Non-pigmented ciliary epithelial cell (primary cell): ENCODE measurements around the gene PLCB1.
A peak's percentile ranks its signal among the peaks of the same experiment; 100 is the strongest.

Experiments
- DNase-seq: peaks from one replicate; pipeline ENCODE4 v3.0.0-alpha.2; 2010; ENCODE audit warnings: low read depth

PLCB1 gene

DNA sequence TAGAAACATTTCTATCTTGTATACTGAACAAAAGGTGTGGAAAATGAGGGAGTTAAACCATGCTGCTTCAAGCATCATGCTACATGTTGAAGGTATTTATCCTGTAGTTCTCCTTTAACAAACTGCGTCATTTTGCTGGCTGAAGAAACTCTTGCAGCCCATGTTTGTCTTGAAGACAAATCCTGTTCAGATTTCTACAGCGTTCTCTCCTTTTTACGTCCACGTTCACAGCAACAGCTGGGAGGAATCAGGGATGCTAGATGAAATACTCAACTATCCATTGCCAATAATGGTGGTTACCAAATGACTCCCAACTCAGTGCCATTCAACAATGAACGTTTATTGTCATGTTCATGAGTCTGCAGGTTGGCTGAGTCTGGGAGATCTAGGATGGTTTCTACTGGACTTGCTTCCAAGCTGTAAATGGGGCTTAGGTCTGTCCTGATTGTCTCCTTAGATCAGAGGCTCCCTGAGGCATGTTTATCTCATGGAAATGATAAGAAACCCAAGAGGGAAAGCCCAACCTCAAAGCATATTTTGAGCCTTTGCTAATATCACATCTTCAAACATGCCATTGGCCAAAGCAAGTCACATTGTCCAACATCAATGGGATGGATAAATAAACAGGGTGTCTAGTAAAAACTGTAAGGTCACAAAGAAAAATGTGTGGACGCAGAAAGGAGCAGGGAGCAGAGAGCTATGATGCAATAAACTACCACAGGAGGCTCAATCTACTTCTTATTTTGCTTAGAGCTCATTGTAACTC lies 2.7 kb upstream of the PLCB1 start:
- no peak for DNase-seq

DNA sequence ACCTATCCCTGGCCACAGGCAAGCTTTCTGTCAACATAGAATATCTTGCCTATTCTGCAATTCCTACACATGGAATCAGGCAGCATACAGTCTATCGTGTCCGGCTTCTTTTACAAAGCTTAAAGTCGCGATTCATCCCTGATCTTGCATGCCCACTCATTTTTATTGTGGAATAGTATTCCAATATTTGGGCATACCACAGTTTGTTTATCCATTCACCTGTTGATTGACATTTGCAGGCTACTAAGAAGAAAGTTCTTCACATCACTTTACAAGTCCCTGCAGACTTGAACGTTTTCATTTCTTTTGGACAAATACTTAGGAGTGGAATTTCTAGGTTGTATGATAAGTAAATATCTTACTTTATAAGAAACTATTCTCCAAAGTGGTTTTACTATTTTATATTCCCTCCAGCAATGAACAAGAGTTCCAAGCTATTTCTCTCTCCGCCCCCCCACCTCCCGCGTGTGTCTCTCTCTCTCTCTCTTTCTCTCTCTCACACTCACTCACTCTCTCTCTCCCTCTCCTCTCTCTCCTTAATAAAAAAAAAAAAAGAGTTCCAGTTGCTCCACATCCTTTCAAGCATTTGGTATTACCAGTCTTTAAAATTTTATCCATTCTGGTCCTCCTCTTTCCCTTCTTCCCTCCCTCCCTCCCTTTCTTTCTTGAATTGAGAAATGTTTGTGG lies 1.1 kb upstream of the PLCB1 start:
- no peak for DNase-seq

DNA sequence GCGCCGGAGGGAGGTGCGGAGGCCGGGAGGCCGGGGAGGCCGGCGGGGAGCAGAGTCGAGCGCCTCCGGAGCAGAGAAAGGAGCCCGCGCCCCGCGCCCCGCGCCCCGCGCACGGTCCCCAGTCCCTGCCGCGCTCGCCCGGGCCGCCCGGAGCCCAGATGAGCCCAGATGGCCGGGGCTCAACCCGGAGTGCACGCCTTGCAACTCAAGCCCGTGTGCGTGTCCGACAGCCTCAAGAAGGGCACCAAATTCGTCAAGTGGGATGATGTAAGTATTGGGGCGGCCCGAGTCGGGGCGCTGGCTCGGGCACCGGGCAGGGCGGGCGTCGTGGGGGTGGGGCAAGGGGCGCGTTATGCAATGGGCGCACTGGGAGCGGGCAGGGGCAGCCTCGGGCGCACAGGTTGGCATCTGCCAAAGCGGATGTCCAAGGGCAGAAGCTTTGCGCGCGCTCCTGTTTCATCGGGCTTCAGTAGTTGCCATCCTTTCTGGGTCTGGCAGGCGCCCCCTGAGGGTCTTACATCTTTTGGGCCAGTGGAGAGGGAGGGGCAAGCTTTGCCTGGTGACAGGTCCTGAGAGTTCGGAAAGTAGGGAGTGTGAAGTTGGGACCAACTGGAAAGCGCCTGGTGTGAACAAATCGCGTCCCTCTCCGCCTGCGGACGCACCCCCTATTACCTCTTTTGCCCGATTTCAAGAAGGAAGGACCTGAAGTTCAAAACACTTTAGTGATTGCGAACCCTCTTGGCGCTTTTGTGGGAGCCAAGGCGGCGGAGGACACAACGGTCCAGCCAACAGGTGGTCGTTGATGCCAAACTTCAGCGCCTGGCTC lies 631 bp downstream of the PLCB1 start:
- no peak for DNase-seq

DNA sequence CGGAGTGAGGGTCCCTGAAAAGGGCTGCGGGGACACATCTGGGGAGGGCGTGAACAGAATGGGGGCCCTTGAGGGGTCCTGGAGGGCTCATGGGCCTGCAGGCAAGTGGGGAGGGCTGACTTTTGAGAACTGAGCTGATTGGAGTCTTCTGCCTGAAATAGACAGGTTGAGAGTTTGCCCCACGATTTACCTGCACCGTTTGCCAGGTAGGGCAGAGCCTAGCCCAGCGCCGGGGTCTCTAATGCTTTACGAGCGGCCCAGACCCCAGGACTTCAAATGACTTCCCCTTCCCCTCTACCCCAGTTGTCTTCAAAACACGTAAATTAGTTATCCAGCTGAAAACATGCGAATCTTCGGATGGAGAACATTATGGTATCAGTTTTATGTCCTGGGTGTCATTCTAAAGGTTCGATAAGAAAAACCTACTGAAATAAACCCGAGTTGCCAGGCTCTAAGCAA lies 1.3 kb downstream of the PLCB1 start:
- no peak for DNase-seq

DNA sequence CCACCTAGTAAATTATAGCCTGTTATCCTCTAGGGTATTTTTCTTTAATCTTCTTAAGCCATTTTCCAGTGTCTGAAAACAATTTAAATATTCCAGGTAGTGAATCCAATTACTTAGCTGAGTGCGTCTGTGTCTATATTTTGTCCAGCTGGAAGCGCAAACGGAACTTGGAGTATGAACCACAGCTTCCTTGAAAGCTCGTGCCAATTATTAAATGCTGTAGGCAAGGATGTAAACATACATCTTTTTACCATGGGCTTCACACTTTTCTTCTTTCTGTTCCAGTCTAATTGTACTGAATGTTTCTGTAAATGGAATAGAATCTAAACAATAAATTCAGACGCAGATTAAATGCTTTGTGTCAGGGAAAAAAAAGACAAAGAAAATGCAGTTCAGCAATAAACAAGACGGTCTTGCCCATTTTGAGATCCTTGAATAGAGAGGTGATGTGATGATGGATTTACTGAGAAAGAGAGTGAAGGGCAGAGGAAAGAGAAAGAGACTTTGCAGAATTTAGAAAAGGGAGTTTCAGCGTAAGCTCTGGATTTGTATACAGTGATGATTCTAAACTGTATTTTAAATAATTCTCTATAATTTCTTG lies 1.9 kb downstream of the PLCB1 start:
- no peak for DNase-seq

DNA sequence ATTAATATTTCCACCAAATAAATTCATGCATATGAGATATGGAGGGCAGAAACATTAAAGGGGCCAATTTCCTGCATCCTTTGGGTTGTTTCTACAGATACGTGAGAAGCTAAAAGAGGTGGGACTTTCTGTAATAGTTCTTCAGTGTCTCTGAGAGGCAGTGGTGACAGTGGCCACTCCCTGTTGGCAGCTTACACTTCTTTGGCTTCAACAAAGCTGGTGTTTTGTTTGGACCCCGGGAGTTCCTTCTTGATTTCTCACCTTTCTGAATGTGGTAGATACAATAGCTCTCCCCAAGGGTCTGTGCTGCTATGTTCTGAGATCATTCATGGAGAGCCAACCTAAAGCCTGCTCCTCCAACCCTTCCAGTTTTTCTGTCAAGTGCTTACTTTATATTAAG lies 7.8 kb downstream of the PLCB1 start:
- DNase-seq = no peak

DNA sequence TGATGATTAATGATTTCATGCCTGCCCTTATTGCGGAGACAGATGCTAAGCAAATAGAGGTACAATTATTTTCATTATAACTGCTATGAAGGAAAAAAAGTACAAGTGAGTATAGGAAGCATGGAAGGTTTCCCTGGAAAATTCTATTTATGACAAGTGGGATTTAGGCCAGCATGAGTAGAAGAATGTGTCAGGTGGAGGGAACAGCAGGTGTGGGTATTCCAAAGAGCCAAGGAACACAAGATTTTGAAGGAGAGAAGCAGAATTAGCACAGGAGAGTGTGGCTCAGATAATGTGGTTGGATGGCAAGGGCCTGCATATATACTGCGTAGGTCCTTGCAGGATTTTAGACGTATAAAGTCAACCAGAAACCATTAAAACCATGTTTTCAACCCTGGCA lies 11.4 kb downstream of the PLCB1 start:
- no peak for DNase-seq

DNA sequence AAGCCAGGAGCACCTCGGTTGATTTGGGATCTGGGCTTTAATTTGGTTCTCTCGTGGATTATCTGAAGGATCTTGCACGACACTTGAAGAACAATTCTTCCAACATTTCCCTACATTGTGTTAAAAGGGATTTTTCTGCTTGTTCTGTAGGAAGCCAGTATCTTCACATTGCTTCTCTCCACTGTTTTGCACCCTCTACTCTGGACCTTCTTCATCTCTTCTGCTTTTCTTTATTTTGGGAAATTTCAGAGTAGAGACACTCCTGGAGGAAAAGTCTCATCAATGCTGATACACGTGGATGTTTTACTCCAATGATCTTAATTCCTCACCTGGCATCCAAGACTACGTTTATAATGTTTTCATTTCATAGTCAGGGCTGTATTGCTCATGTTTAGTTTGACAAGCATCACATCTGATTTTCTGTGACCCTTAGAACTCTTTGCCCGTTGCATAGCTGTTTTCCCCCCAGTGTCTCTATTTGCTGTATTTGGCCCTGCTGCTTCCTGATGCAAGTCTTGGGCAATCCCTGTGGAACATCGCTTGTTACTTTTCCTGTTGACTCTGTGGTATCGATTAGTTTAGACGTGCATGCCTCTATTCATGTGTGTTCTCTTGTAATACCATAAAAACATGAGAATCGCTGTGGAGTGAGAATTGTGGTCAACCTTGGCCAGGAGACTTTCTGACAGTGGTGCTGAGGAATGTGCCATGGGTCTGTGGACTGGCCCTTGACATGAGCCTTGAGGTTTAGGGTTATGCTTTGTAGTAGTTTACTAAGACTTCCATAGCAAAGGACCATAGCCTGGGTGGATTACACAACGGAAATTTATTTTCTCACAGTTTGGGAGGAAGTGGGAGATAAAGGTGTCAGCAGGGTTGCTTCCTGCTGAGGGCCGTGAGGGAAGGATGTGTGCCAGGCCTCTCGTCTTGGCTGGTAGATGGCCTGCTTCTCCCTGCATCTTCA lies 12.5 kb downstream of the PLCB1 start:
- DNase-seq = peak; percentile 50

DNA sequence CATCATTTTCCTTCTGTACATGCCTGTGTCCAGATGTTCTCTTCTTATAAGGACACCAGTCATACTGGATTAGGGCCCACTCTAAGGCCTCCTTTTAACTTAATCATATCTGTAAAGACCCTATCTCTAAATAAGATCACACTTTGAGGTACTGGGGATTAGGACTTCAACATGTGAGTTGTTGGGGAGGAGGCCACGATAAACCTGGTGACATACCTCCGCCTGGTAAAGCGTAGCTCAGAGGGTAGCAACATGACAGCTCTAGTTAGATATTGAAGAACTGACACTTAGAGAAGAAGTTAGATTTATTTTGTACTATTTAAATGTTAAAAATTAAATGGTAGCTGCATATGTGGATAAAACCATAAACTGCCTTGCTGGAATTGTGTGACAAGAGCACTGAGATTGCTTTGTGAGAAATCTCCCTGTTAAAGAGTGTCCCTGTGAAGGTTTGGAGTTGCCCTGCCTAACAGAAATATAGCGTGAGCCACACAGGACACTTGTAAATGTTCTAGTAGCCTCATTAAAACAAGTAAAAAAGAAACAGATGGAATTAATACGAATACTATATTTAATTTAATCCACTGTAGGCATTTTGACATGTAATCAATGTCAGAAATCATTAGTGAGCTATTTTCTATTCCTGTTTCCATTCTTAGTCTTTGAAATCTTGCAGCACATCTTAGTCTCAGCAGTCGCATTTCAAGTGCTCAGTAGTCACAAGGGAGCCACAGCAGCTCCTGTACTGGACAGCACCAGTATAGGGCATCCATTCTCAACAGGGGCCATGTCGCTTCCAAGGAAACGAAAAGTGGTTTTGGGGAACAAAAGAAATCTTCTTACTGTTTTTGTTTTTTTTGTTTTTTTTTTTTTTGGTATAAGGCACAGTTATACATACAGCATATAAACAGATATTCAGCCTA lies 13.4 kb downstream of the PLCB1 start:
- DNase-seq = no peak

DNA sequence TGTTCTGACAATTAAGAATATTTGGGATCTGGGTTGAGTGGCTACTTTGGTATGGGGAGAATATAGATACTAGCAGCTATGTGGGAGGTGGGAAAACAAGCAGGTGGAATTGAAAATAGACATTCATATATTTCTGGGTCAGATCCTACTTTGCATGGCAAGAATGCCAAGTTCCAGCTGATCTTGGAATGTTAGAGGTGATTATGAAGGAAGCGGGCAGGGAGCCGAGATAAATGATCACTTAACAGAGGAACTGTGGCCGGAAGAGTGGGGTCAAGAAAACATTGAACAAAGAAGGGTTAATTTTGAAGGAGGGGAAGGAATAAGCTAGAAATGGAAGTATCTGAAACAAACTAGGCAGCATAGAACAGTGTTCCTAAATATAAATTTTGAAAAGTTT lies 15.4 kb downstream of the PLCB1 start:
- no peak for DNase-seq

DNA sequence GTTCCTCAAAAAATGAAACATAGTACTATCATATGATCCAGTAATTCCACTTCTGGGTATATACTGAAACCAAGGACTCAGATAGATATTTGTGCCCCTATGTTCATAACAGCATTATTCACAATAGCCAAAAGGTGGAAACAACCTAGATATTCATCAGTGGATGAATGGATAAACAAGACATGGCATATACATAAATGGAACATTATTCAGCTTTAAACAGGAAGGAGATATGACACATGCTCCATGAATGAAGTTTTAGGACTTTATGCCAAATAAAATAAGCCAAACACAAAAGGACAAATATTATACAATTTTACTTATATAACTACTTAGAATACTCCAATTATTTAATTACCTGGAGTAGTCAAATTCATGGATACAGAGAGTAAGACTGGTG lies 16.4 kb downstream of the PLCB1 start:
- no peak for DNase-seq

DNA sequence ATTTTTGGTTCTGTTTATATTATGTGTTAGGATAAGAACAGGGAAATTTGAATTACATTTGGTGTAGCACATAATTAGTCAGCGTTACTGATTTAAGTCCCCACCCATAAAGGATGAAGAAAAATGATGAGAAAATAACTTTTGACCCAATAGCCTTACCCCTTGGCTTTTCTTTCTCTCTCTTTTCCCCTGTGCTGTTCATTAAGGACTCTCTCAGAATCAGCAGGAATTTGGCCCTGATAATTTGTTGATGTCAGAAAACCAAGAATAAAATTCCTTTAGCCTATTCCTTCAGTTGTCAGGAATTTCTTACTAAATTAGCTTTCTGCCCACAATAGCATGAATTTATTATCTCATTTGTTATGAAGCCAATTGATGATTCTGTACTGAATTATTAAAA lies 18.5 kb downstream of the PLCB1 start:
- no peak for DNase-seq

DNA sequence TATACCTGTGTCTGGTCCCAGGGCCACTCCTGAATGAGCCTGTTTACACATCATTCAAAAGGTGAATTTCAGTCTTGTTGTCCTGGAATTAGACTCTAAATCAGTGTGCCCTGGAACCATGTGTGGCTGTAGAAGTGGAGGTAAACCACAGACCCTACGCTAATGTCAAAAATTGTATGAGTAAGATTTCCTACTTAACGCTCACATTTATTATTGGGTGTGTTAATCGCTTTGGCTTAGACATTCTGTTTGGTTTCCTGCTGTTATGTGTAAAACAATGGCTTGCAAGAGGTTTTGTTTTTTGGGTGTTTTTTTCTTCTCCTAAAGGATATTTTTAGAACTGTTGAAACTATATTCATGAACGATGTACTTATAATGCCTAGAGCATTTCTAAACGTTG lies 19.3 kb downstream of the PLCB1 start:
- DNase-seq = no peak

DNA sequence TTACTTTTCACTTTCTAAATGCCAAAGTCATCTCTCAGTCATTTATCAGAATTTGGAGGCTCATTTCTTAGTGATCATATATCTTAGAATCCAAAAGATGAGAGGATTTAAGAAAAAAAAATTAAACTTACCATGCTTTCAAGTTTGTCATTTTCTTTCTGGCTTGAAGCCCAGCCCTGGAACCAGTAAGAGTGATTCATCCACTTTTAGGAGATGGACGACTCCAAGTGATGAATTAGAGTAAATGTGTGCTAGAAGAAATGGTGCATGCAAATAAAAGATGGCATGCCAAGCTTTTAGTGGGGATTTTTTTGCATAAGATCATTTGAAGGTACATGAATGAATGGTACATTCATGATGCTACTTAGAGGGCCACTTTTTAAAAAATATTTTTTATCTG lies 20.1 kb downstream of the PLCB1 start:
- no peak for DNase-seq

DNA sequence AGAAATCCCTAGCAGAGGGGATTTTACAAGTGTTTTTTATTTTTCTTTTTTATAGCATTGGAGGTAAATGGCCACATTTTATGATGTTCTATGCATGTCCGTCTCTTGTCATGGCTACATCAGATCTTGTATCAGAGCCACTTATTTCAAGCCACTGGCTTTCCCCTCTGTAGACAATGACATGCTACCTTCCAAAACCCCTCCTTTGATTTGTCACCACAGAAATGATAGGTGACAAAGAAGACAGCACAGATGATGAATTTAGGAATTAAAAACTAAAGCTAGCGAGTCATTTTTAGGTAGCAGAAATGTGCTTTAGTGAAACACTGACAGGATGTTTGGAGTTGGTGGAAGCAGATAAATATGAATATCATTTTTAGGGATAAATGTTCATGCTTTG lies 20.8 kb downstream of the PLCB1 start:
- no peak for DNase-seq

DNA sequence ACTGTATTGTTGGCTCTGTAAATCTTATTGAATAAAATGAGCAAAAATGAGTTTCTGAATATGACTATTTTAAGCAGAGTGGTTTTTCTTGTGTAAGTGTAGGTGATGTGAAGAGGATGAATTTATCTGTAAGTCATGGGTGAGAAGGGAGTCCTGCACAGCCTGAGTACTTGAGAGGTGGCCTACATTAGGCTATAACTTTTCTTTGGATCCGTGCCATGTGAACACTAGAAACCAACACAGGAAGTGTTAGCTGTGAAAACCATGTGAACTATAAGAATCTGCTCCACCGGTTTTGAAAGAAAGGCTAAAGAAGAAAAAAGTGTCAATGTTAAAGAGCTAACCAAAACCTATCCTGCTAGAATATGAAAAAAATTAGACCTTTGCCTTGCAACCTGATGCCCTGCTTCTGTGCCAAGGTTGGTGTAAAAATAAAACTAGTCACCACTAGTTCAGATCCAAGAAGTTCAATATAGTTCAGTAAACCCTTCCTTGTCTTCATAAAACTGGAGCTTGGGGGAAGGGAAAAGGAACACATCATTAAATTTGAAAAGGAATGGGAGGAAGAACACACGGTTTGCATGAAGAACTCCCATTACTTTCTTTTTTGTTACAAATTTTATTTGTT lies 21.3 kb downstream of the PLCB1 start:
- no peak for DNase-seq

DNA sequence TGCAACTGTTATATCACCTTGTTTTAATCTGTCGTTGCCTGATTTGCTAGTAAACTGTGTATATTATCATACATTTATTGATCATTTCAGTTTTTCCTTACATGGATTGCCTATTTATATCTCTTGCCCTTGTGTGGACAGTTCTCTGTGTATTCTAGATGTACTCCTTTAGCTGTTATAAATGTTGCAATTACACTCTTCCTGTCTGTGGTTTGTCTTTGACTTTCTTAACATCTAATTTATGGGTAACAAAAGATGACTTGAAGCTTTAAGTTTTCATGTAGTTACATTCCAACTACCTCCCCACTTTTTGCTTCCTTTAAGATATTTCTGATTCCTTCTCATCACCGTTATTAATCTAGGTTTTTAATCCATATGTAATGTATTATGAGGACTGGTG lies 22.6 kb downstream of the PLCB1 start:
- DNase-seq = no peak

DNA sequence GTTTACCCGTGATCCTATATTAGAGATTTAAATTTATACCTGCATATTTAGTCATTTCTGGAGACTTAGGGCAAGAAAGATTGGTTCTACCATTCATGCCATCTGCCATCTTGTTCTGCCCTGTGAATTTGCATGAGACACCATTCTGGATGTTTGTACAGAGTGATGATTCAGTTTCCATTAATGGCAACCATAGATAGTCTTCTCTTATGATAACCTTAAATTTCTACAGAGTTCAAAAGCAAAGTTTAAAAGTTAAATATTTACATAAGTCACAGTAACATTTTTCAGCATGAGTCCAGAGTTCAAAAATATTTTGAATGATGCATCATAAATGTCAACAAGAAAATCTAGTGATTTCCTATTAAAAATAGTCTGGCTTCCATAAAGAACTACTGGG lies 23.2 kb downstream of the PLCB1 start:
- no peak for DNase-seq

DNA sequence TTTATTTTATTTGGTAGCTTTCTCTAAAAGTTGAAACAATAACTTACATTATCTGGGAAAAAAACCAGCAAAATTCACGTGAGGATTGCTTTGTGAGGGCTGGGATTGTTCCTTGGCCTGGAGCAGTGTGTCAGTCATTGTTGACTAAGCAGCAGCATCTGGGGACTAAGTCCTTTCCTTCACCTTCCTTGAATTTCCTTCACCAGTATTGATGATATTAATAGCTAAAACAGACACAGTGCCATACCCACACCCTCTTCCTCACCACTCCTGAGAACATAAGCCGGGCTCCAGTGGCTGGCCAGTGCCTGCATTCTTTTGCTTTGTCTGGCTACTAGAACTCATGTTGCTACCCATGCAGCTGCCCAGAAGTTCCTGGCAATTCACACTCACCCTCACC lies 23.7 kb downstream of the PLCB1 start:
- no peak for DNase-seq
